NCI-H1048 (cell line): ENCODE measurements around the gene EIF4H.
"Not testable (repeated sequence)": the region's sequence is repeated elsewhere in the genome, so short reads cannot be mapped to it uniquely, and the experiment has no call there.

ENCODE experiments used
- DNase-seq: peaks from one replicate; lab custom pipeline; 2025; lab: John Stamatoyannopoulos, UW

EIF4H gene

DNA sequence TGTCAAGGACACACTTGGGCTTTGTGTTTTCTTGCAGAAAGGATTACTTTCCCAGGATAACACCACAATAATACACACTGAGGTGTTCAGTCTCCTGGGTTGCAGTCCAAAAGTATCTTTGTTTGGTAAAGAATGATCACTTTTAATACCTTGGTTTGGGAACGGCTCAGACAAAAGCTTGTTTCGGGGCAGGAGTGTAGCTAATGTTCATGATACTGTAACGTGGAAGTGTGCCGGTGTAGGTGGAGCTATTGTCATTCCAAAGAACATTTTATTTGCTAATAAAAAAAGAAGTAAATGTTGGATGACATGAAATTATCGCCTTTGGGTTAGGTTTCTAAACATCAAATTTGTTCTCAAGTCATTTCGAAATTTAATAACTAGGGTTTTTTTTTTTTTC lies 1.2 kb downstream of the EIF4H start:
- no peak for DNase-seq

DNA sequence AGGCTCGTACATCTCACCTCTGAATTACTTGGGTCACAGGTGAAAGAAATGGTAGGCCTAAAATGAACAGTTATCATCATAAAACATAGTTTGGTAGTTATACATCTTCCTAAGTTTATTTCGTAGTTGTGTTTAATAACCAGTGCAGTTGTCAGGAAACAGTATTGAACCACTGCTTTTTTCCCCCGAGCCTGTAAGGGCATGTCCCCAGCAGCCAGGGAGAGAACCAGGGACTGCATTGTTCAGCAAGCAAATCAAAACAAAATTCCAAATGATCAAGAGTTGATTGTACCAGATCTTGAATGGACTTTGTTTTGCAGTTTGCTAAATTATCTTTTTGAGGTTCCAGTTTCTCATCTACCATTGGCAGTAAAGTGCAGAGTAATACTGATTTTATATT lies 2.4 kb downstream of the EIF4H start:
- DNase-seq, result no peak

DNA sequence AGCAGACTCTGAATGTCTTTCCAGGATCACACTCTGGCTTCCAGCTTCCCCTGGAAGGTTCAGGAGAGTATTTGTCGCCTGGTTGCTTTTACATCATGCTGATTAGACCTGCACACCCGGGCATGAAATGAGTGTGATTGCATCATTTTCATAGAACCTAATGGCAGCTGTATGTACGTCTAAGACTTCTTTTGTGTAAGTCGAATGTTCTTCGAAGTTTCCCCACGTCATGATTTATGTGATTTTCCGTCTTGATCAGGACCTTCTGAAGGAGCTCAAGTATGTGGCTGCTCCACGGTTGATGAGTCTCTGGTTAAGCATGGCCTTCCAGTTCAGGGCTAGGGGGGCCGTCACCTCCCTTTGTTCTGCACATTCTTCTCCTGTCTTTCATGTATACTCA lies 4.5 kb downstream of the EIF4H start:
- DNase-seq, result no peak

DNA sequence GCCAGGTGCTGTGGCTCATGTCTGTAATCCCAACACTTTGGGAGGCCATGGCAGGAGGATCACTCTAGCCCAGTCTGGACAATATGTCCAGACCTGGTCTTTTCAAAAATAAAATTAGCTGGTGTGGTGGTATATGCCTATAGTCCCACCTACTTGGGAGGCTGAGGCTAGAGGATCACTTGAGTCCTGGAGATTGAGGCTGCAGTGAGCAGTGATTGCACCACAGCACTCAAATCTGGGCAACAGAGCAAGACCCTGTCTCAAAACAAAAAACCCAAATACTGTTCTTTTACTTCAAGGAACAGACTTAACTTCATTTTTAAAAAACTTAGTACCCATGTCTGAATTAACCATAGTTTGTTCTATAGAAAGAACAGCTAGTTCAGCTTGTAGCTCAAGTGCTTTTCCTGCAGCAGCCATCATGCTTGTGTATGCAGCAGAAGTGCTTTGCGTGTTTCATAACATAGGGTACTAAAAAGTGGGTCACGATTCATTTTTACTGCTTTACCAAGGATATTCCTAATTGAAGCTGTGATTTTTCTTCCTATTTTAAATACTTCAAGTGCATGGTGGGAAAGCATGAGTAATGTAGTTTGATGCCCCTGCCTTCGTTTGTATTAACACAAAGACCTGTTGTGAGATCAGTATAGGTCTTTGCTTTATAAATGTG lies 5.9 kb downstream of the EIF4H start:
- no peak for DNase-seq

DNA sequence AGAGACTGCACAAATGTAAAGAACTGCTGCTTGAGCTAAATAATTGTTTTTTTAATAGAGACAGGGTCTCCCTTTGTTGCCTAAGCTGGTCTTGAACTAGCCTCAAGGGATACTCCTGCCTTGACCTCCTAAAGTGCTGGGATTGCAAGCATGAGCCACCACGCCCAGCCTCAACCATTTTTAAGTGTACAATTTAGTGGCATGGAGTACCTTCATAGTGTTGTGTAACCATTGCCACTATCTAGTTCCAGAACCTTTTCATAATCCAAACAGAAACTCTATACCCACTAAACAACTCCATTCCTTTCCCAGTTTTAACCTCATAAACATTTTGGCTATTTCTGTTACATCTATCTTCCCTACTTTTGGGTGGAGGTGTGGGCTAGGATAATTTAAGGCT lies 6.7 kb downstream of the EIF4H start:
- no peak for DNase-seq

DNA sequence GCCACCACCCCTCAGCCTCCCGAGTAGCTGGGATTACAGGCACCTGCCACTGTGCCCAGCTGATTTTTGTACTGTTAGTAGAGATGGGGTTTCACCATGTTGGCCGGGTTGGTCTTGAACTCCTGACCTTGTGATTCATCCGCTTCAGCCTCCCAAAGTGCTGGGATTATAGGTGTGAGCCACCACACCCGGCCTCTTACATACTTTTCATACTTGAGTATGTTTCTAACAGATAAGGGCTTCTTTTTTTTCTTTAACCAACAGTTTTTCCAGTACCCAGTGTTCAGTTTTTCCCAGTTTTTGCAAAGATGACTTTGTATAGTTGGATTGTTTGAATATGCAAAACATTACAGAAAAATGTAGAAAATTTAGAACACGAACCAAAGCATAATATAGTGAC lies 7.7 kb downstream of the EIF4H start:
- DNase-seq, result no peak

DNA sequence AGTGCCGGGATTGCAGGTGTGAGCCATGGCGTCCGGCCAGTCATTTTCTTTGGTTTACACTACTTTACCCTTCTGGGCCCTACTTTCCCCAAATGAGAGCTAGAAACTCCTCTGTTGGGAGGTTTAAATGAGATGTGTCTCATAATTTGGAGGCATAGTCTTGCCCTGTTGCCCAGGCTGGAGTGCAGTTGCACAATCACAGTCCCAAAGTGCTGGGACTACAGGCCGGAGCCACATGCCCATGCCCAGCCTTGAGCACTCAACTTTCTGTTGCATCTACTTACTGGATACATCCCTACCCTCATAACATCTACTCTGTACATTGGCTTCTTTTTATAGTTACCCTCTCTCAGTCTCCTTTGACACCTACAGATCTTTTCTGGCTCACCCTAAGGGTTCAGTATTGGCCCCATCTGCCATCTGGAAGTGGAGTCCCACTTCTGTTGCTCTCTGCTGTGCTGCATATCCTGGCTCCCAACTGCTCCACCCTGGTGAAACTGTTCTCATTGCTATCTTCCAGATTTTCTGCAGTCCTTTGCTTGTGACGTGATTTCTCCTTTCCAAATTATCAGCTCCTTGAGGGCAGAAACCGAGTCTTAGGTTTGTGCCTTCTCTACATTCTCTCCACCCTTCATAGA lies 8.4 kb downstream of the EIF4H start:
- no peak for DNase-seq

DNA sequence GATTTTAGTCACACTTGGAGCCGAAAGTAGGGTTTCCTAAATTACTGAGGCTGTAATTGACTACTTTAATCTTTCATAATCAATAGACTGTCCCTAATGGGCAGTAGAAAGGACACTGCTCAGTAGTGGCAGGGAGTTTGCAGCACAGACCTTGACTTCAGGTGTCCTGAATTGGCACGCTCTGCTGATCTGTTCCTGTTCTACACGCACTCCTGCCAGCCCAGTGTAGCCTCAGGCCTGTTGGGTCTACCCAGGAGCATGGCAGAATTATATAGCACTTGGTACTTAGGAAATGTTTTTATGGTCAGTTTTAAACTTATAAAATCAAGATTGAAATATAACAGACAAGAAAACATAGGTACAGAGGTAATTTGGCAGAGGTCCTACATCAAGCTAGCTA lies 9.0 kb downstream of the EIF4H start:
- no peak for DNase-seq

DNA sequence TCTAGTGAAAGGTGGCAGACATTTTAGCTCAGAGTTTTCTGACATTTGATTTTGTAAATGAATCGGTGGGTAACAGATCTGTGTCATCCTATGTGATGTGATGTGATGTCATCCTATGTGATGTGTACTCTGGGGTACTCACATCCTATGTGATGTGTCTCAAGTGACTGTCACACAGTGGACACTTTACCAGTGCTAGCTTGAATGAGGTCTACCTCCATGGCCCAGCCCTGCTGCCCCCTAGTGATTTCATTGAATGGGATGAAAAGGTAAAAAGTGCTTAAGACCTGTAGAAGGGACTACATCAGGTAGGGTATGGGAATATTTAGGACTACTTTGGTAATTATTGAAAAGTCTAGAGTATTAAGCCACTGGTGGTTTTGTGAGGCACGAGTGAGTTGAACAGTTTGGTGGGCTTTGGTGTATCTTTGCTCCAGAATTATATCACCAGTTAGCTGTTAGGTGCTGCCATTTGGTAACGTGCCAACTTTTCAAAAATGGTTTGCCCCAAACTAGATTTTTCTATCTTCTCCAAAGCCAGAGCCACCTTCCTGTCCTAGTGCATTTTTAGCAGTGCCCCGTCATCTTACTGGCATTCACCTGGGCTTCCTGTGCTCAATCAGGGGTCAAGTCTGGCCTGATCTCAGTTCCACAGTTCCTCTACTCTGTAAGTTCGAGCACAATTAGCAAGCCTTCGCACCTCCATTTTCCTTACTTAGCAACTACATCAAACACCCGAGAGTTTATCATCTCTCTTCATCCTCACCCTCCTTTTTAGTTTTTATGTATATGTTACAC lies 9.7 kb downstream of the EIF4H start:
- DNase-seq, result no peak

DNA sequence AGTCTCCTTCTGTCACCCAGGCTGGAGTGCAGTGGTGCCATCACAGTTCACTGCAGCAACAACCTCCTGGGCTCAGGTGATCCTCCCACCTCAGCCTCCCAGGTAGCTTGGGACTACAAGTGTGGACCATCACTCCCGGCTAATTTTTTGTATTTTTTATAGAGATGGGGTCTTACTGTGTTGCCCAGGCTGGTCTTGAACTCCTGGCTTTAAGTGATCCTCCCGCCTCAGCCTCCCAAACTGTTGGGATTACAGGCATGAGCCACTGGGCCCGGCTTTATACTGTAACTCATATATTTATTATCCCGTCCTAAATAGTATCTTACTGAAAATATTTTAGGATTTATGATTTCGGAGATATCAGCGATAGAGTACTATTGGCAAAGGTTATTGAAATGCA lies 10.9 kb downstream of the EIF4H start:
- no peak for DNase-seq

DNA sequence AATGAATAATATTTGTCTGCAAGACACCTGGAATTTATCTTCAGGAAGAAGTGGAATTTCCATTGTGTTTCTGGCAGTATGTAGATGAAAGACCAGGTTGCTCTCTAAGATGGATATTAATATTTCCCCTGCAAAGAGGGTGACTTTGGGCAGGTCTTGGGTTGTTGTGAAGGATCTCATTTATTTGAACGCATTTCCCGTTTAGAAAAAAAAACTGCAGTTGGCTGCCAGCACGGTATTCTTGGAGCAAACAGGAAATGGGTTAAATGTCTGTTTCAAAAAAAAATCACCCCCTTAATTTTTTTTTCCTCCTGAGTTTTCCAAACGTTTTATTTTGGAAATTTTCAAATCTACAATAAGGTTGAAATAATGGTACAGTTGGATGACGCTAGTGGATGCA lies 11.5 kb downstream of the EIF4H start:
- no peak for DNase-seq

DNA sequence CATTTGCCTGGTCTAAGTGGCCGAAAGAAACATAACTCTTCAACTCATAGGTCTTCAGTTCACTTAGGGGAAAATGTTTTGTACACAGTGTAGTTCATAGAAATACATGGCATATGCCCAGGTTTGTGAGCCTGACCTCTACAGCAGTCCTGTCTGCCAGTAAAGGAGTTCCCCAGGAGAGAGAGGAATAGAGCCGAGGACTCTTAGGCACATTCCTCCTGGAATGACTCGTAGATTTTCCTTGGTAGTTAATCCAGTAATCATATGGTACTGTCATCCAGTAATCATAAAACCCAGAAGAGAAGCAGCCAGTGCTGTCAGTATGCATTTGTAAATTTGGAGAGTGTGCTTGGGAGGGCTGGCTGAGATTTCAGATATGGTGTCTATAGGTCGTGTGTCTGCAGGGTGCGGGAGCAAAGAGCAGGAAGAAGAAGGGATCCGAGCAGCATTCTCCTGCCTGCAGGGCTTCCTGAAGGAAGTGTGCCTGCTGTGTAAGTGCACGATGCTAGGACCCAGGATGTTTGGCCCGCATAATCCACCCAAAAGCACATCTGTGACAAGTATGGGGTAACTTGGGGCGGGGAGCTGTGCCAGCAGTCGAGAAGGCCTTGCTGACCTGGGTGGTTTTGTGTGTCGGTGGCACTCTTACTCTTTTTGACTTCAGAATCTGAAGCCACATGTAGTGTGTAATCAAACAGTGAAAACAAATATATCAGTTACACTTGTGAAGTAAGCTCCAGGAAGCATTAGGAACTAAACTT lies 13.9 kb downstream of the EIF4H start:
- no peak for DNase-seq

DNA sequence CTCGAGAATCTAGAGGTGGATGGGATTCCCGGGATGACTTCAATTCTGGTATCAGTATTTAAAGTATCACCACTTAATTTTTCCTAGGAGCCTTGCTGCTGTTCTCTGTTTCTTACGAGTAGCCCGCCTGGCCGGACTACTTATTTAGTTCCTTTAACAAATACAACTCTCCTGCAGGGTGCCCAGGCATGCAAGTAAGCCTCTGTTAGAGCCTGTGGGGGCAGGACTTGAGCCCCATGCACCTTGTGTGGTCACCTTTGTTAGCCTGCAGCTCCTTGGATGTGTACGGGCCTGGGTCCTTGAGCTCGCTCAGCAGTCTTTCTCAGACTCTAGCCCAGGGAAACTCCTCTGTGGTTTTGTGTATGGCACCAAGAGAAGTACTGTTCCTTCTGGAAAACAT lies 16.1 kb downstream of the EIF4H start:
- DNase-seq, result no peak

DNA sequence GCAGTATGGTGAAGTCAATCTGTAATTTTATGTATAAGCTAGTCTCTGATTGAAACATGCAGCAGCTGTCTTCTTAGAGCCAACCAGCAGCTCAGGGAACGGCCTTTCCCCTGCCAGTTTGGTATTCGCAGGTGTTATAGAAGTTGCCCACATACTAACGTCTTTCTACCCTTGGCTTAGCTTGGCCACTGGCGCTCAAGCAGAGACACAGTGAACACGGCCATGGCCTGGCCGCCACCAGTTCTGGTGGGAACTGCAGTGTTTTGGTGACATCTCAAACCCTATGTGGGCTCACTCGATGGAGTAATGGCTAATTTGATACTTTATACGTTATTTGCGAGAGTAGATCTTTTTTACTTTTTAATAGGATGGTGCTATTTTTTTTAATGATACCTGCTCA lies 17.1 kb downstream of the EIF4H start:
- DNase-seq, result no peak

DNA sequence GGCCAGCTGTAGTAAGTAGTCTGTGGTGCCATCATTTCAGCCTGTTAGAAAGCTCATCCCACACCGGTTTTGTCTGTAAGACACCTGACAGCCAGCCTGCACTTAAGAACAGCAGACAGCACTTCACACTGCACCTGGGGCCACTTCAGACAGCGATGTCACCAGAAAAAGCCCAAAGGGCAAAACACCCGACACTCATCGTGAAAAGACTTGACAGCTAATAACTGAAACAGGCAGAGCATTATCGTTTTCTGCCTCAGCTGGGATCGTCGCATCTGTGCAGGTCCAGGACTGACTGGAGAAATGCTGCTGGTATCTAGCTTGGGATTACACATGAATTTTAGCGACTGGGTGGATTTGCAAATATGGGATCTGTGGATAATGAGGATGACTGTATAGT lies 18.9 kb downstream of the EIF4H start:
- no peak for DNase-seq

DNA sequence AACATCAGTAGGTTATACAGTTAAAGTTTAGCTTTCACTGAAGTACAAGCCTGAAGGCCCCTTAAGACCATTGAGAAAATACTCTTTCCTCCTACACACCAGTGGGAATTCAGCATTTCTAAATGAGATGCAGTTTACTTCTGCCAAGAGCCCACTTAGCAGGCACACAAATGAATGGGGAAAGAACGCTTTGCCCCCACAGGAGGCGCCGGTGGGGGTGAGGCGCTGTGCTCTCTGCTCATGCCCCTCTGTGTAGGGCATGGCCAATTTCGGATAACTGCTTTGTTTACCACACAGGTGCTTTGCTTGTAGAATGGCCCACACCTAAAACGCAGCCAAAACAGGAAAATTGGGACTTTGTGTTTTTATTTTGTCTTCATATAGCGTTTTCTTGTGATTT lies 19.8 kb downstream of the EIF4H start:
- DNase-seq, result no peak

DNA sequence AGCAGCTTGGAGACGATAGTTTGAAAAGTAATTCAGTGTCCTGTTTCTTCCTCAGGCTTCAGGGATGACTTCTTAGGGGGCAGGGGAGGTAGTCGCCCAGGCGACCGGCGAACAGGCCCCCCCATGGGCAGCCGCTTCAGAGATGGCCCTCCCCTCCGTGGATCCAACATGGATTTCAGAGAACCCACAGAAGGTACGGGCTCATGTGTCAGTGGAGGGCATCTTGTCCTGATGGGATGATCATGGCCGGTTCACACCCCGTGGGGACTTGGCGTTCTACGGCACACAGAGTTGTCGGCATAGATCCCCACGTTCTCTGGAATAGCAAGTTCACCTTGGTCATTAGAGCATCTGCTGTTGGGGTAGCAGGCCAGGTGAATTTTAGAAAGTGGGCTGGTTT lies 20.5 kb downstream of the EIF4H start:
- DNase-seq, result no peak

DNA sequence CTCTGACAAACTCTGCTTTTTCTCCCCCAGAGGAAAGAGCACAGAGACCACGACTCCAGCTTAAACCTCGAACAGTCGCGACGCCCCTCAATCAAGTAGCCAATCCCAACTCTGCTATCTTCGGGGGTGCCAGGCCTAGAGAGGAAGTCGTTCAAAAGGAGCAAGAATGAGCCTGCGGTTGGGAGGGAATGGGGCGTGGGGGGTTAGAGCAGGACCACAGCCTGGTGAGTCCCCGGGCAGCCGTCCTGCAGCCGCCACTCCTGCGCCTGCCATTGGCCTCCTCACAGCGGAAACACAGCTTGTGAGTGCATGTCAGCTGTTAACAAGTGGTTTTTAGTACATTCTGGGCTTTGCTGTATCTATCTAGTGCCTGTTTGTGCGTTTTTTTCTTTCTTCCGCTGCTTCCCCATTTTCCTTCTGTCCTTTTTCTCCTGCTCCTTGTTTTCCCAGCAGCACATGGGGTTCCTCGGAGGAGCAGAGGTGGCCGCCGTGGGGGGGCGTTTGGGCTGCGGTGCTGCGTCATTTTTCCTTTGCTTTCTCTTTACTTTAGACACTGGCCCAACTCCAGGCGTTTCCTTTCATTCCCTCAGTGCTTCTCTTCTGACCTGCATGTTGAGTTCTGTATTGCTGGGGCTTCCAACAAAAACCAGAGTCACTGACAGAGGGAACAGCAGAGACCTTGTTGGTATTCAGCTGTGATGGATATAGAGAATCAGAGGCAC lies 21.1 kb downstream of the EIF4H start:
- not testable (repeated sequence) for DNase-seq

DNA sequence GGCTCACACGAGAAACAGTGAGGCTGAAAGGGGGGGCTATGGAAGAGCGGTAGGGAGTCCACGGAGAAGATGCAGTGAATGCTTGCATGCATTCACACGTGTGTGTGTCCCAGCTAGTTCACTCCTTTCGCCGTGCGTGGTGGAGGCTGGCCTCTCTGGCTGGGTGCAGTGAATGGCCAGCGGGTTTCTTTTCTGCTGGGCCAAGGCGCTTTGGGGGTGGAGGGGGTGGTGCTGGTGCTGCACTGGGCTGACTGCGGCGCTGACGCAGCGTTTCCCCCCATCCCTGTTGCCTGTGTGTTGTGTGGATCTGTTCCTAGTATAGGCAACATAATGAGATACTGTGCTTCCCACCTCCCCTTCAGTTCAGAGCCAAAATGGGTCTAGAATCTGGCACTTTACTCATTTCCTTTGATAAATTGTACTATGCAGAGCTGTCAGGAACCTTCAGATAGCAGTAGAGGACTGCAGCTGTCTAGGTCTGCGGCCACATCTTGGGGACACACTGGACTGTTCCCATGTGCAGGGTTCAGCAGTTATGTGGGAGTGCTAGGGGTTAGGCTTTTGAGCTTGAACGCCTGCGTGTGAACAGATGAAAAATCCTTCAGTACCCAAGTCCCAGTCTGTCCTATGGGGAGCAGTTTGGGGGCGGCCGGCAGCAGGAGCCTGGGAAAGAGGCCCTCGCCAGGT lies 22.0 kb downstream of the EIF4H start:
- not testable (repeated sequence) for DNase-seq

DNA sequence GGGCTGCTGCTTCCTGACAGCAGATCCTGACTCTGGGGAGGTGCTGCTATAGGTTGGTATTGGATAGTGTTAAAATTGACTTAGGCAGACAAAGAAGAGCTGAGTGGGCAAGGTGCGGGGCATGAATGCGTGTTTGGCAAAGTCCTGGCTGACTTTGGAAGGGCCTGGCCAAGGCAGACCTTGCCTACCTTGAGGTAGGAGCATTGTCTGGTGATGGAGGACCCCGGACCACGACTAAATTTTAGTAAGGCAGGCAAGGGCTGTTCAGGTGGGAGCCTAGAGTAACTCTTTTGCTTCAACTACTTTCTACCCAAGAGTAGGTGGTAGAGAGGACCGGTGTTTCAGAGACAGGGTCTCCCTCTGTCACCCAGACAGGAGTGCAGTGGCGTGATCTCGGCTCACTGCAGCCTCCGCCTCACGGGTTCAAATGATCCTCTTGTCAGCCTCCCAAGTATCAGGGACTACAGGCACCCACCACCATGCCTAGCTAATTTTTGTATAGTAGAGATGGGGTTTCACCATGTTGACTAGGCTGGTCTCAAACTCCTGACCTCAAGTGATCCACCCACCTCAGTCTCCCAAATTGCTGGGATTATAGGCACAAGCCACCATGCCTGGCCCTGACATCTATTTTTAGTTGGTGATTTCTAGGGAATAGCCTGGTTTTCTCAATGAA lies 23.4 kb downstream of the EIF4H start:
- DNase-seq, result no peak
